Lower leg skin (tissue), 4 donors: ENCODE data around the gene MAP1LC3B2. TPM values are rescaled to one million over a fixed set of nuclear protein-coding genes. Genes with fewer than 3 reads are reported as not detected.

ENCODE experiments used
- total RNA-seq, 4 donors: library from RNA; depleted of rRNA; stranded (reverse); fragments of >200 nt; gene quantifications; one replicate each; pipeline ENCODE4 v1.1.0, GENCODE V29; 2016

Gene MAP1LC3B2
- total RNA-seq, 4 donors from 2014 or later, result 2.1 to 2.5 (median 2.3) TPM; not detected in 1

Other genes starting within 250 kb of the MAP1LC3B2 start
- 10 to 100 TPM; 18.6 to 25.3 (median 20.3) TPM for gene SPRING1, start 178.7 kb downstream of the MAP1LC3B2 start, total RNA-seq
- gene RNFT2, start 178.9 kb downstream of the MAP1LC3B2 start, total RNA-seq, result 1 to 10 TPM in 2 of 4 donors, under 1 TPM in 1, not detected in 1; 0.68 to 1.2 (median 1.2) TPM